ENCODE measurements around the gene CPA3. TPM values are rescaled to one million over a fixed set of nuclear protein-coding genes. Genes with fewer than 3 reads are reported as not detected.

The CPA3 gene
- total and polyA plus RNA-seq, 2 experiments from 2014 or later: 0.68 to 1.1 TPM

DNA sequence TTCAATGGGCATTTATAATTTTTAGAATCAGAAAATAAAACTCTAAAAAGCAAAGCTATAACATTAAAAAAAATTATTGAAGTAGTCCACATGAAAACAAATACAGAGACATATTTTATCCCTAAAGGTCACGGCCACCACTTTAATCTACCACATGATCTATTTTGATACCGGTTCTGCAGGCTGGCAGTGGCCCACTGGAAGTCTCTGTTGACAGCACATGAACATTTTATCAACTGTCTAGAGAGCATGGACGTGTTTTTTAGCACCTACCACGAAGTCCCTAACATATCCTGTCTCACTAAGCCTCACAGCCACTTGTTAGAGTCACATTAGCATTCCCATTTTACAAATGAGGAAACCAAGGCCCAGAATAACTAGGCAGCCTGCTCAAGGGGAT, 1.8 kb upstream of the CPA3 start:
- Histone ChIP-seq H3K9me3 (ENCODE audit: low read depth) (no peaks in the 10 kb centered on the region), H2AFZ (no peak overlapping the region), H3K9me2 (replicated peaks; ENCODE audit: insufficient read depth) (no peaks in the 10 kb centered on the region), H3K36me3 (replicated peaks; ENCODE audit: insufficient read depth, low read depth) (no peaks in the 10 kb centered on the region), H3K27me3 (no peaks in the 10 kb centered on the region), H4K20me1 (ENCODE audit: insufficient read depth, poor library complexity, severe bottlenecking) (no peaks in the 10 kb centered on the region), H3K79me2 (no peaks in the 10 kb centered on the region), H3K4me2 (no peak overlapping the region), H3K4me3 (no peak overlapping the region), H3K4me1 (ENCODE audit: insufficient read depth) (no peaks in the 10 kb centered on the region), H3K27ac (no peak overlapping the region)
- DNase-seq (ENCODE audit: low spot score): no peak
- TF ChIP-seq, protein P1, sequence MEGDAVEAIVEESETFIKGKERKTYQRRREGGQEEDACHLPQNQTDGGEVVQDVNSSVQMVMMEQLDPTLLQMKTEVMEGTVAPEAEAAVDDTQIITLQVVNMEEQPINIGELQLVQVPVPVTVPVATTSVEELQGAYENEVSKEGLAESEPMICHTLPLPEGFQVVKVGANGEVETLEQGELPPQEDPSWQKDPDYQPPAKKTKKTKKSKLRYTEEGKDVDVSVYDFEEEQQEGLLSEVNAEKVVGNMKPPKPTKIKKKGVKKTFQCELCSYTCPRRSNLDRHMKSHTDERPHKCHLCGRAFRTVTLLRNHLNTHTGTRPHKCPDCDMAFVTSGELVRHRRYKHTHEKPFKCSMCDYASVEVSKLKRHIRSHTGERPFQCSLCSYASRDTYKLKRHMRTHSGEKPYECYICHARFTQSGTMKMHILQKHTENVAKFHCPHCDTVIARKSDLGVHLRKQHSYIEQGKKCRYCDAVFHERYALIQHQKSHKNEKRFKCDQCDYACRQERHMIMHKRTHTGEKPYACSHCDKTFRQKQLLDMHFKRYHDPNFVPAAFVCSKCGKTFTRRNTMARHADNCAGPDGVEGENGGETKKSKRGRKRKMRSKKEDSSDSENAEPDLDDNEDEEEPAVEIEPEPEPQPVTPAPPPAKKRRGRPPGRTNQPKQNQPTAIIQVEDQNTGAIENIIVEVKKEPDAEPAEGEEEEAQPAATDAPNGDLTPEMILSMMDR (IDR thresholded peaks at IDR 0.05; ENCODE audit: poor library complexity): no peak
- no peak for TF ChIP-seq EZH2 (IDR thresholded peaks at IDR 0.05; ENCODE audit: borderline replicate concordance)
- no peak for TF ChIP-seq EZH2phosphoT487 (IDR thresholded peaks at IDR 0.05; ENCODE audit: low read depth, severe bottlenecking, unreplicated experiment)
- WGBS (ENCODE audit: low lambda C conversion rate, missing lambda C conversion rate): 73% methylated on average over 4 of the region's 4 CpGs

GRCh38 chr3:148863814-148864213, 1.3 kb upstream of the CPA3 start:
- WGBS (ENCODE audit: low lambda C conversion rate, missing lambda C conversion rate): 82% methylated on average over 5 of the region's 5 CpGs
- H3K27ac ChIP-seq: no peak overlapping the region
- DNase-seq (ENCODE audit: low spot score): no peak

GRCh38 chr3:148866261-148866660, 1.2 kb downstream of the CPA3 start:
- Histone ChIP-seq H3K4me3 (no peak overlapping the region), H3K4me2 (no peak overlapping the region), H3K9me2 (replicated peaks; ENCODE audit: insufficient read depth) (no peaks in the 10 kb centered on the region), H4K20me1 (ENCODE audit: insufficient read depth, poor library complexity, severe bottlenecking) (no peaks in the 10 kb centered on the region), H3K79me2 (no peaks in the 10 kb centered on the region), H3K27me3 (no peaks in the 10 kb centered on the region), H2AFZ (no peak overlapping the region), H3K27ac (no peak overlapping the region), H3K36me3 (replicated peaks; ENCODE audit: insufficient read depth, low read depth) (no peaks in the 10 kb centered on the region), H3K9me3 (ENCODE audit: low read depth) (no peaks in the 10 kb centered on the region), H3K4me1 (ENCODE audit: insufficient read depth) (no peaks in the 10 kb centered on the region)
- 71% methylated on average over 4 of the region's 4 CpGs for WGBS (ENCODE audit: low lambda C conversion rate, missing lambda C conversion rate)
- DNase-seq (ENCODE audit: low spot score): no peak
- TF ChIP-seq EZH2phosphoT487 (IDR thresholded peaks at IDR 0.05; ENCODE audit: low read depth, severe bottlenecking, unreplicated experiment) (no peak), EZH2 (IDR thresholded peaks at IDR 0.05; ENCODE audit: borderline replicate concordance) (no peak)
- TF ChIP-seq, protein P1 (IDR thresholded peaks at IDR 0.05; ENCODE audit: poor library complexity): no peak

More at GRCh38 chr3:148863814-148864213, 1.3 kb upstream of the CPA3 start:
- Histone ChIP-seq H3K36me3 (replicated peaks; ENCODE audit: insufficient read depth, low read depth) (no peaks in the 10 kb centered on the region), H3K79me2 (no peaks in the 10 kb centered on the region), H4K20me1 (ENCODE audit: insufficient read depth, poor library complexity, severe bottlenecking) (no peaks in the 10 kb centered on the region), H2AFZ (no peak overlapping the region), H3K27me3 (no peaks in the 10 kb centered on the region), H3K4me2 (no peak overlapping the region), H3K4me1 (ENCODE audit: insufficient read depth) (no peaks in the 10 kb centered on the region), H3K9me2 (replicated peaks; ENCODE audit: insufficient read depth) (no peaks in the 10 kb centered on the region), H3K4me3 (no peak overlapping the region), H3K9me3 (ENCODE audit: low read depth) (no peaks in the 10 kb centered on the region)
- TF ChIP-seq, protein P1 (IDR thresholded peaks at IDR 0.05; ENCODE audit: poor library complexity): no peak
- no peak for TF ChIP-seq EZH2phosphoT487 (IDR thresholded peaks at IDR 0.05; ENCODE audit: low read depth, severe bottlenecking, unreplicated experiment)
- TF ChIP-seq EZH2 (IDR thresholded peaks at IDR 0.05; ENCODE audit: borderline replicate concordance): no peak
